ENCODE data around the gene AMZ1.

The AMZ1 gene

GRCh38 chr7:2687881-2688318 is at the start of gene AMZ1:
TSS of gene AMZ1 (plus strand) at chr7:2688202. CDS start at chr7:2700452, 12,250 bp downstream.
- no peak for DNase-seq

DNA sequence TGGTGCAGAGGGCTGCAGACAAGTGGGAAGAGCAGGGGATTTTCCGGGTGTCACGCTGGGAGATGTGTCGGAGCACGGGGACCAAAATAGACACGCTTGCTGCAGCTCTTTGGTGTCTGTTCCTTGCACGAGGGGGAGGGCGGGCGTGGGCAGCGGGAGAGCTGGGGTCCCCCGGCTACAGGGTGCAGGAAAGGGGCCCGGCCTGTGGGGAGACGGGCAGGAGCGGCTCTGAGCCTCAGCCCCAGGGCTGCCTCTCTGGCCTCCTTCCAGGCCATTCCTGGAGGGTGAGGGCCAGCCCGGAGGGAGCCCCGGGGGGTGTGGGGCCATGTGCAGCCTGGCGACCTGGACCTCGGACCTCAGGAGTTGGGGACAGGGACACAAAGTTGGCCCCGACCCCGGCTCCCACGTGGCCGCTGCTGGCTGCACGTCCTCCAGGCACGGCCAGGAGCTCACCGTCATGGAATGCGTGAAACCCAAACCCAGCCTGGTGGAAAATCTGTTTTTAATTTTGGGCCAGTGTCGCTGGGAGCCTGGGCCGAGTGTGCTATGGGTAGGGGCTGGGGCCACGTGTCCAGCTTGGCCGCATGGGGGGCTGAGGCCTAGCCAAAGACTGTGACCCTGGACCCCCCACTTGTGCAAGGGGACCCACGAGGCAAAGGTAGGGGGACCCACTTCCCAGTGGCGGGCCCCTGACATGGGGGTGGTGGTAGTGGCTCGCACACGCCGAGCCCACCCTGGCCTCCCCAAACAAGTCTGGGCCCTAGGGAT is 49.6 kb upstream of the AMZ1 start:
- DNase-seq, result no peak

- no peak for DNase-seq
Observed at GRCh38 chr7:2639181-2639681, 48.8 kb upstream of the AMZ1 start.

DNA sequence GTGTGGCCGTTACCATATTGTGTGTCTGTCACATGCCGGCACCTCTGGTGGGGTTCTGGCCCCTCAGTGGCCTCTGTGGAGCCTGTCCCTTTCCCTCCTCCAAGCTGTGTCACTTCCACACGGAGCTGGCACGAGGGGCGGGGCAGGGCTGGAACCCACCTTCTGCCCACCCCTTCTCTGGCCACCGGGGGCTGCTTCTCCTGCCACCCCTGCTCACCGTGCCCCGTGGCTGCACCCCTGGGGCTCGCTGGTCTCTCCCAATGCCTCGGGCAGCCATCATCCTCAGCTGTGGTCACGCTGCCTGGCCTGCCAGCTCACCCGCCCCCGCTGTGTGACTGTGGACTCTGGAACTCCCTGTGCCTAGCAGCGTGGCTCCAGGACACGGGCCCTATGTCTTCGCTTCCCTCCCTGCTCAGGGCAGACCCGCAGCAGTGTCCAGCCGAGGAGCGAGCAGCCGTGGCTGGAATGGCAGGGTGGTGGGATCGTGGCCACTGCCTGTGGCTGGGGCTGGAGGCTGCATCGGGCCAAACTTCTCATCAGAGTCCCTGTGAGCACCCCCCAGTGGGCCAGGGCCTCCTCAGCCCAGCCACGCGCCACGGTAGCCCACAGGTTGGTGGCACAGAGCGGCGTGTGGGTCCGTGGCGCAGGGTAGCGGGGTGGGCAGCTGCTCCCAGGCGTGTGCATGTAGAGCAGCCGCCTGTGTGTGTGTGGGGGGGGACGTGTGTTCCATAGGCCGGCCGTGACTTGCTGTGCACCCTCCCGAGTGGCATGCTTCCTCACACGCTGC is 48.1 kb upstream of the AMZ1 start:
- no peak for DNase-seq

- no peak for DNase-seq
Observed at GRCh38 chr7:2640482-2640830, 47.5 kb upstream of the AMZ1 start.

- DNase-seq, result no peak
Observed at GRCh38 chr7:2640846-2641316, 47.1 kb upstream of the AMZ1 start.

GRCh38 chr7:2641406-2642393 is 46.3 kb upstream of the AMZ1 start:
- DNase-seq, result peak; percentile 94

DNA sequence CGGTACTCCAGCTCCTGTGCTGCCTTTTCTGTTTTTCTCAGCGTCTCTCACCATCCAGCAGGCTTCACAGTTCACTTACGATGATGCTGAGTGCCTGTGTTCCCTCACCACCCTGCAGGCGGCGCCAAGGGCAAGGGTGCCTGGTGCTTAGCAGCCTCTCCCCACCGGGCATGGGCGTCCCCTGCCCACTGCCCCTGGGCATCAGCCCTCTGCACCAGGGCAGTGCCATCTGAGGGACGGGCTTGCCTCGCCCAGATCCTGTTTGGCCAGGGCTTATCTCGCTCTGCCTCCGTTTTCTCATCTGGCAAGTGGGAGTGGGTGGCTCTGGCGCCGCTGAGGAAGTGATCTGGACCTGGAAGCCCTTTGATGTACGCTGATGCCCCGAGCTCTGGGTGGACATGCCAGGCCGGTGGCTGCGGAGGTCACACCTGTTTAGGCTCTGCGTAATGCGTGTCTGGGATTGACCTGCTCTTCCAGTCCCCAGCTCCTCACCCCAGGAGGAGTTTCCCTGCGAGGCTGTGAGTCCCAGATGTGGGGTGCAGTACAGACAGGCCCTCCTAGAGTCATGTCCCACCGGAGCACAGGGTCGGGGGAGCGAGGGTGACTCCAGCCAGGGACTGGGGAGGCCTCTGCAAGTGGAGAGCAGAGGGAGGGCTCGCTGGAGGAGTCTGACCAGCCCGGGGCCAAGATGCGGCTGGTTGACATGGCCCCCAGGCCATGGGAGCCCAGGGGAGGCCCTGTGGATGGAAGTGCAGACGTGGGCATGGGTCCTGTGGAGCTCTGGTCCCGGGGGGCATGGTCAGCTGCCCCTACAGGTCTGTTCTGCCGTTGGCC is 44.4 kb upstream of the AMZ1 start:
- no peak for DNase-seq

DNA sequence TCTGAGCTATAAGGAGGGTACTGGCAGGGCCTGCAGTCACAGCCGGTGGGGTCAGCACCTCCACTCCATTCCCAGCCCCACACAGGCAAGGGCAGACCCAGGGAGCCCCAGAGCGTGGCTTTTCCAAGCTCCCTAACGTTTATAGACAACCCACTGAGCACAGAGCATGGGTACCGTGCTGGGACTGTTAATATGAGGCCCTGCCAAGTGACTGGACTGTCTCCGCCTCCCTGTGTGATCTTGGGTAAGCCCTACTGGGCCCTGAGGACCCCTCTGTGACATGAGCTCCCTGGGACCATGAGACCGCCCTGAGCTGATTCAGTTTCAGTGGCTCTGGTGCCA is 43.8 kb upstream of the AMZ1 start:
- DNase-seq, result no peak

DNA sequence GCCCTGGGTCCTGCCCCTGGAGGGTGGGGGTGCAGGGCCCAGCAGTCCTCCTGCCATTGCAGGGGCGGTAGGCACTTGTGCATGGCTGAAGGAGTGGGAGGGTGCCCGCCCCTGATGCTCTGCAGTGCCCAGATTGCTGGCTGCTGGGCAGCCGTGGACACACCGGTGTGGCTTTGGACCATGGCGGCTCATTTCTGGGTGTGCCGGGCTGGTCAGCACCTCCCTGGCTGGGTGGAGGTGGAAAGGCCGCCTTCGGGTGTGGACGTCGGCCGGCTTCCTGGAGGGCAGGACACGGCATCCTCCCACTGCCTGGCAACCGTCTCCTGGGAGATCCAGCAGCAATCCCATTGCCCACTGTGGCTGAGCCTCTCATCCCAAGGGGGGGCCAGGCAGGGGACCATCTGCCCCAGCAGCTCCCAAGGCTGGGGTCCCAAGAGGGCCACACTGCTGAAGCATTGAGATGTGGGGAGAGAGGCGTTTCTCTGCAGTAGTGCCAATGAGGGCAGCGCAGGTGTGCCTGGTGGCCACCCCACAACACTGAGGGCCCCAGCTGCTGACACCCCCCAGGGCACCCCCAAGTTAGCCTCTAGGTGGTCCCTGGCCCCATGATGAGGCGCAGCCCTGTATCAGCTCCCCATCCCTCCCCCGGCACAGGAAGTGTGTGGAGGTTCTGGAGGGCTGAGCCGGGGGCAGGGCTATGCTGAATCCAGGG is 43.3 kb upstream of the AMZ1 start:
- no peak for DNase-seq

GRCh38 chr7:2645274-2645868 is 42.6 kb upstream of the AMZ1 start:
- no peak for DNase-seq

- no peak for DNase-seq
Observed at GRCh38 chr7:2646336-2646679, 41.7 kb upstream of the AMZ1 start.

GRCh38 chr7:2646680-2647571 is 41.1 kb upstream of the AMZ1 start:
- no peak for DNase-seq

DNA sequence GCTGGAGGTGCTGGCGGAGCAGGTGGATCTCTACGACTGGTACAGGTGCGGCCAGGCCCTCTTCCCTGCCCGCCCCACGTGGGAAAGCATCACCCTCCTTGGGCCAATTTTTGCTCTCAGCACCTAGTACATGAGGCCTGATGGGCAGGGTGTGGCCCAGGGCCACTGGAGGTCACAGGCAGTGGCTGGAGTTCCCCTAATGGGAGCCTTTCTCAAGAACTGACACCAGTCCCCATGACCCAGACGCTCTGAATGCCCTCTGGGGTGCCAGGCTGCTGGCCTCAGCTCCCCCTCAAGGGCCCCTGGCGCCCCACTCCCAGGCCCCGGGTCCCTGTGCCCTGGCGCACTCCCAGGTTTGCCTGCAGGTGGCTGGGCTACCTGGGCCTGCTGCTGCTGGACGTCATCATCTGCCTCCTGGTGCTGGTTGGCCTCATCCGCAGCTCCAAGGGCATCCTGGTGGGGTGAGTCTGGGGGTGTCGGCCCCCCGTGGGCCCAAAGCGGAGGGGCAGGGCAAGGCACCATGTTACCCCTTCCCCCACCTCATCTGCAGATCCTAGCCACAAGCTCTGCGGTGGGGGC is 40.3 kb upstream of the AMZ1 start:
- no peak for DNase-seq

GRCh38 chr7:2649139-2649838 is 38.7 kb upstream of the AMZ1 start:
- no peak for DNase-seq

DNA sequence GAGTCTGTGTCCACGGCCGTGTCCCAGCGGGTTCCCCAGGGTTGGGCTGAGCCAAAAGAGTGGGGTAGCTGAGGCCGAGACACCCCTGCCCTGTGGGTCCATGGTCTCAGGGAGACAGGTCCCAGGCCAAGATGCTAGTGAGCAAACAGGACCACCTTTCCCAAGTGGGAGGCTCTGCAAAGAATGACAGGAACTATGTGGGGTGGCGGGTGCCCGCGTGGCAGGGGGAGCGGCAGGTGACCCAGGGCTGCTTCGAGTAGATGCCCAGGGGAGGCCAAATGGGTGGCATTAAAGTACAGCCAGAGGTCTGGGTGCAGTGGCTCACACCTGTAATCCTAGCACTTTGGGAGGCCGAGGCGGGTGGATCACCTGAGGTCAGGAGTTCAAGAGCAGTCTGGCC is 38.0 kb upstream of the AMZ1 start:
- no peak for DNase-seq

DNA sequence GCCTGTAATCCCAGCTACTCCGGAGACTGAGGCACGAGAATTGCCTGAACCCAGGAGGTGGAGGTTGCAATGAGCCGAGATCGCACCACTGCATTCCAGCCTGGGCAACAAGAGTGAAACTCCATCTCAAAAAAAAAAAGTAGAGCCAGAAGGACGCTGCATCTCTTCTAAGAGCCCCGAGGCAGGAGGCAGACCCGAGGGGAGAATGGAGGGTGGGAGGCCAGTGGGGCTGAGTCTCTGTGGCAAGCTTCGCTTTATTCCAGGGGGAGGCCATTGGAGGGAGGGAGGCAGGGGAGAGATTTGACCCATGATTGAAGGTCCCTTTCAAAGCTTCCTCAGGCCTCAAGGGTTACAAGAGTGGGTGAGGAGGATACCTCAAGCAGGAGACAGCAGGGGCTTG is 37.6 kb upstream of the AMZ1 start:
- DNase-seq, result no peak

DNA sequence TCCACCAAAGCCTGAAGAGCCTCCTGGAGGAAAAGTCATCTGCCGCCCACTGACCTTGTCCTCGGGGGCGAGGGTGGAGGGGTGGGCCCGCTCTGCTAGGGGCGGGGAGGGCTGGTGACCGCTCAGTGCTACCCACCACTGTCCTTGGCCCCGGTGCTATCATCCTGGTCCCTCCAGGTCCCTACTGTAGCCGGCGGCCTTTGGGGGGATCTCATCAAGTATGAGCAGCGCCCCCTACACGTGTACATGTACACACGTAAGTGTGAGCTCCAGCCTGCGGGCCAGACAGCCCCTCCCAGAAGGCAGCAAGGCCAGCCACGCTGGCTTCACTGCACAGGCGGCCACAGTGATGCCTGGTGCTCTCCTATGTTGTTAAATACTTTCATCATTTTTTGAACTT is 36.7 kb upstream of the AMZ1 start:
- peak; percentile 38 for DNase-seq

Measured in HCEC 1CT (cell line).